Motor neuron (in vitro differentiated cells): ENCODE results near the gene CRACR2B. TPM values are rescaled to one million over a fixed set of nuclear protein-coding genes. Genes with fewer than 3 reads are reported as not detected.

Experiments used
- ATAC-seq, 8 experiments: fragments of 200-7000 bp; cut with Tn5 transposase; replicated peaks in 6 of 8; 2 replicates each; pipeline ENCODE4 v1.8.0; 2021; ENCODE audit warnings: mild to moderate bottlenecking in 8 of 8, moderate library complexity in 8 of 8
- H3K27ac ChIP-seq, 2 donors: fragments of 250-450 bp; sonication (Bioruptor Pico); 2 replicates each; pipeline ENCODE4 v1.9.0; 2021; ENCODE audit warnings: antibody characterized with exemption in 2 of 2, mild to moderate bottlenecking in 2 of 2, moderate library complexity in 1 of 2
- H3K4me1 ChIP-seq, 2 donors: fragments of 250-450 bp; sonication (Bioruptor Pico); replicated peaks in 1 of 2; 2 replicates each; pipeline ENCODE4 v1.6.1; 2021; ENCODE audit warnings: antibody characterized with exemption in 2 of 2, mild to moderate bottlenecking in 2 of 2, moderate library complexity in 1 of 2
- H3K4me3 ChIP-seq, 5 donors: fragments of 250-450 bp; sonication (Bioruptor Pico); 2 replicates each; pipeline ENCODE4 v1.9.0; 2021; ENCODE audit warnings: antibody characterized with exemption in 5 of 5, mild to moderate bottlenecking in 5 of 5, moderate library complexity in 4 of 5
- WGBS, 10 experiments: fragments of 450-650 bp; shearing (Covaris generic); methylation state at CpG; one replicate each; pipeline ENCODE4 v1.0.0; 2022; 5-methylcytosine and 5-hydroxymethylcytosine counted together
- in situ Hi-C, 9 experiments: fragments of 400-800 bp; cut with MboI; loops; one replicate each; pipeline ENCODE4 v1.15.0; 2021; ENCODE audit warnings: low sequenced_read_pairs in 9 of 9, low pct_unique_long_range_greater_than_20kb in 2 of 9; ENCODE audit not compliant: unreplicated experiment in 9 of 9
- total RNA-seq, 8 experiments: library from RNA; unstranded; fragments of 300-600 nt; gene quantifications; 2 replicates each; pipeline versions ENCODE4 v1.2.3 to v1.2.4, GENCODE V29; 2022

Gene CRACR2B
- 10 to 100 TPM in 2 of 8 experiments, 1 to 10 TPM in 6; 3.7 to 15.5 (median 4.8) TPM for total RNA-seq

DNA sequence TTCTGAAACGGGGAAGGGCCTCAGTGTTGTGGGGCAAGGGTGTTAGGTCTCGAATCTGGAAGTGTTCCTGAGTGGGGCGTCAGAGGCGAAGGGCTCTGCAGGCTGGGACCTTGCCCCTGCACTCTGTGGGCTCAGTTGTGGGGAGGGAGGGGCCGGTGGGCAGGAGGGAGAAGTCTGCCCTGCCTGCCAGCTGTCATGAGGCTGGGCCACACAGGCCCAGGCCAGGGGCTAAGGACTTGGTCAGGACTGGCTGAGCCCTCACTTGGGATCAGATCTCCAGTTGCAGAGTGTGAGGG lies at the start of gene CRACR2B:
CRACR2B (plus strand) TSS at position 23 of the 296 bp plus-strand sequence. CDS start 689 bp downstream, outside the sequence.
- peaks cover 58 to 60% of the 10 kb centered on the region in 2 donors for H3K4me1 ChIP-seq
- WGBS, 10 experiments = no CpG with 5 or more reads among the region's 5 CpGs

GRCh38 chr11:778976-779954 lies 48.5 kb upstream of the CRACR2B start:
- WGBS, 10 experiments = 95 to 100% (median 98%) methylated on average over 2 to 8 of the region's 23 CpGs; no CpG with 5 or more reads in 6 of the 10 experiments
- H3K27ac ChIP-seq = no peak overlapping the region
- no peak for ATAC-seq
- in situ Hi-C loops = no loop called here
- H3K4me3 ChIP-seq = no peak overlapping the region
- H3K4me1 ChIP-seq = peaks cover 23 to 24% of the 10 kb centered on the region in 2 donors

More for the DNA sequence above, at the start of gene CRACR2B:
- in situ Hi-C loops = no loop called here
- peak within 1 kb of the TSS; percentile 12 to 38 (median 32) for H3K4me3 ChIP-seq
- peak within 1 kb of the TSS; percentile 71 to 76 for H3K27ac ChIP-seq
- ATAC-seq = no peak

DNA sequence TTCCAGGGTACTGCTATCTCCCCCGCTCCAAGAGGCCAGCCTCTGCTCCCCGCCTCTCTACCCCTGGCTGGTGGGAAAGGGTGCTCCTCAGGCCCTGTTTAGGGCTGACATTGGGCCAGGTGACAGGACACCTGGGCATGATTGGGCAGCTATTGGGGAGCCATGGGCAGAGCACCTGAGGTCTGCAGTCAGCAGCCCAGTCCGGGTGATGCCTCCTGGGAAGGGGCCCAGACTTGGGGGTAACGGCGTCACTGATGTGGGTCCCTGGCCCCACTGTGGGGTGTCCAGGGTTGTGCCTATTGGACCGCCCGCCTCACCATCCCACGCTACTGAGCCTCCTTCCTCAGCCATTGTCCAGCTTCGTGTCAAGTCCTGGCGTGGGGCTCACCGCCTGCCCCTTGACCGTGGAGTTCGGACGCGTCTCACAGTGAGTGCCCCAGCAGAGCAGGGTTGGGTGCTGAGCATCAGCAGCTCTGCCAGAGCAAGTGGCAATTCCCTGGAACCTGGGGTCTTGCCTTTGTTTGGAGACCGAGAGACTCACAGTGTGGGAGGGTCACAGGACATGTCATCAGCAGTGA lies 47.7 kb upstream of the CRACR2B start:
- Histone ChIP-seq H3K27ac (no peak overlapping the region), H3K4me3 (no peak overlapping the region), H3K4me1 (peaks cover 23 to 24% of the 10 kb centered on the region in 2 donors)
- in situ Hi-C loops = no loop called here
- no peak for ATAC-seq
- 80 to 100% (median 95%) methylated on average over 1 to 4 of the region's 16 CpGs; no CpG with 5 or more reads in 7 of the 10 experiments for WGBS, 10 experiments

- Histone ChIP-seq H3K4me3 (no peak overlapping the region), H3K27ac (no peak overlapping the region), H3K4me1 (peaks cover 12% of the 10 kb centered on the region in 2 donors)
- no peak for ATAC-seq
- 0 to 100% (median 63%) methylated on average over 1 to 8 of the region's 36 CpGs; no CpG with 5 or more reads in 3 of the 10 experiments for WGBS, 10 experiments
- in situ Hi-C loops = no loop called here
Observed at GRCh38 chr11:782264-783174, 45.2 kb upstream of the CRACR2B start.

DNA sequence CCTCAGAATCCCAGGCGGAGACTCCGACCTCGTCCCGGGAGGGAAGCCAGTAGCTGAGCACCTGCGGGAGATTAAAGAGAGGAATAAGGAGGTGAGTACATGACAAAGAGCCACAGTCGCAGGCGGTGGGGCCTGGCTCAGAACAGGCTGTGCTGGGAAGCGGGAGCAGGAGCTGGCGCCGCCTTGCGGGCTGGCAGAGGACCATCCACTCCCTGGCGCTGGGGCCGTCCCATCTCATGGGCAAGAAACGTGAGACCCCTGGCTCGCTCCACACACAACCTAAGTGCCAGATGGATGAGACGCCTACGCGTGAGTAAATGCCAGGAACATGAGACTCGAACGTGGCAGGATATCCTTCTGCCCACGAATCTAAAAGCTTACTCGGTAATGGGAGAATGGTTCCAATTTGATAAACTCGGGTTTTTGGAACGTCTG lies 44.1 kb upstream of the CRACR2B start:
- WGBS, 10 experiments = 0 to 47% (median 3%) methylated on average over 1 to 10 of the region's 24 CpGs; no CpG with 5 or more reads in 2 of the 10 experiments
- peaks cover 9 to 11% of the 10 kb centered on the region in 2 donors for H3K4me1 ChIP-seq
- in situ Hi-C loops = no loop called here
- peak; percentile 86 to 97 (median 90) for ATAC-seq
- no peak overlapping the region for H3K4me3 ChIP-seq
- H3K27ac ChIP-seq = no peak overlapping the region

DNA sequence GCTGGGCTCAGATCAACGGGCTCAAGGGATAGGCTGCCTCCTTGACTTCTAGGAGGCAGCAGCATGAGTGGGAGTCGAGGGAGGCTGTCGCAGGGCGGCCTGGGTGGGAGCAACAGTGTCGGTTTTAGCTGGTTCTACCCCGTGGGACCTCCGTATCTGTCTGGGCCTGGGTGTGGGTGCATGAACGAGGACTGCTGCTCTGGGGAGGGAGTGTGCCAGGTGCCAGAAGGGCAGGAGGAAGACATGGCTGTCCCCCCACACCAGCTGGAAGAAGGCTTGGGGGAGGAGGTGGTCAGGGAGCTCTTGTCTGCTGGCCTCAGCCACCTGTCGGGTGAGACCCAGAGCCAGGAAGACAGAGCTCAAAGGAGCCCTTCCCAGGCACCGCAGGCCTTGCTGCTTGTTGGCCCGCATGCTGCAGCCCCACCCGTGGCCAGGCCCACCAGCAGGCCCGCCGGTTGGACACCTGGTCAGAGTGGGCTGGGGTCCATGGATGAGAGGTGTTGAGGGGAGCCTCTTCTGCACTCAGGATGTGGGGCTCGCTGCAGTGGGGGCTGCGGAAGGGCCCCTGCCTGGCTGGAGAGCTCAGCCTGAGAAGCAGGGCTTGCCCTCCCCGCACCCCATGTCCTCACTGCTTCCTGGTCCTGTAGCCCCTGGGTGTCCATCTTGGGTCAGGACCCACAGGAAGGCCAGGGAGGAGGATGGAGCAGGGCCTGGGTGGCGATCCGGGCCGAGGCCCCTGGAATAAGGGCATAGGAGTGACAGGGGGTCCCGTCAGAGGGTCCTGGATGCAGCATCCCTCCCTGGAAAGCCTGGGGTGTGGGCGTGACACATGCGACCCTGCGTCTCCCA lies 41.3 kb upstream of the CRACR2B start:
- Histone ChIP-seq H3K27ac (no peak overlapping the region), H3K4me1 (peaks cover 18 to 36% of the 10 kb centered on the region in 2 donors), H3K4me3 (no peak overlapping the region)
- WGBS, 10 experiments = 68 to 100% (median 80%) methylated on average over 1 to 5 of the region's 24 CpGs; no CpG with 5 or more reads in 5 of the 10 experiments
- in situ Hi-C loops = no loop called here
- no peak for ATAC-seq

- in situ Hi-C loops = no loop called here
- 42 to 100% methylated on average over 1 to 2 of the region's 24 CpGs; no CpG with 5 or more reads in 8 of the 10 experiments for WGBS, 10 experiments
- H3K27ac ChIP-seq = no peak overlapping the region
- ATAC-seq = no peak
- H3K4me3 ChIP-seq = no peak overlapping the region
- H3K4me1 ChIP-seq = peaks cover 18 to 36% of the 10 kb centered on the region in 2 donors
Observed at GRCh38 chr11:787084-787675, 40.5 kb upstream of the CRACR2B start.

DNA sequence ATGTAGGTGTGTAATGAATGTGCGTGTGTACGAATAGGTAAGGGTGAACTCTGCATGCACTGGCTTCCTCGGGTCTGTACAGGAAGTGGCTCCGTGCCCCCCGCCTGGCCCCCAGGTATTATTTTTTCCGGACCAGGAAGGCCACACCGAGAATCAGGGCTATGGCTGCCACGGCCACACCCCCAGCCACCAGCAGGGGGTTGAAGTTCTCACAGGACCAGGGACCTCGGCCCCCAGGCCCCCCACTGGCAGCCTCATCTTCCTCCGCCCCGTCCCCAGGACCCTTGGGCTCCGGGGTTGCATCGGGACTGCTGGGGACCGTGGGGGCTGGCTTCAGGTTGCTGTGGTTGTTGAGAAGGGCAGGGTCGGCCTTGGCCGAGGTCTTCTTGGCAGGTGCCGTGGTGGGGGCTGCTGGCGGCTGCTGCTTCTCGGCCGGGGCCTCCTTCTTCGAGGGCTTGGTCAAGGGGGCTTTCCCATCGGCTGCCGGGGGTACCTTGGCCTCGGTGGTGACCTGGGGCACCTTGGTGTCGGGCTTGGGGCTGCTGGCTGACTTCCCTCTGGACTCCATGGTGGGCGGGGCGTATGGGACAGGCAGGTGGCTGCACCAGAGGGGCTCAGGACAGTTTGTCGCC lies 39.6 kb upstream of the CRACR2B start:
- ATAC-seq = no peak
- in situ Hi-C loops = no loop called here
- Histone ChIP-seq H3K4me1 (peaks cover 14 to 33% of the 10 kb centered on the region in 2 donors), H3K27ac (peak overlapping the region in 1 of 2 donors; percentile 80), H3K4me3 (no peak overlapping the region)
- WGBS, 10 experiments = 67% methylated on average over 1 of the region's 28 CpGs; no CpG with 5 or more reads in 9 of the 10 experiments

GRCh38 chr11:788953-789940 lies 38.5 kb upstream of the CRACR2B start:
- 5 to 67% (median 29%) methylated on average over 1 to 4 of the region's 31 CpGs; no CpG with 5 or more reads in 6 of the 10 experiments for WGBS, 10 experiments
- in situ Hi-C loops = no loop called here
- H3K4me3 ChIP-seq = peak overlapping the region; percentile 35 to 58 (median 49)

GRCh38 chr11:789943-790342 lies 37.8 kb upstream of the CRACR2B start, which contains the start of gene CEND1:
Gene CEND1, minus strand, starts transcription at chr11:790090. Its CDS starts 1,514 bp downstream, at chr11:788576.
- Histone ChIP-seq H3K4me3 (peak within 1 kb of the TSS; percentile 35 to 58 (median 49)), H3K27ac (peak within 1 kb of the TSS; percentile 68 to 80), H3K4me1 (peaks cover 15 to 33% of the 10 kb centered on the region in 2 donors)
- ATAC-seq = peak; percentile 6 to 60 (median 42)
- in situ Hi-C loops = no loop called here
- WGBS, 10 experiments = 50% methylated on average over 2 of the region's 44 CpGs; no CpG with 5 or more reads in 9 of the 10 experiments

More at GRCh38 chr11:788953-789940, 38.5 kb upstream of the CRACR2B start:
- peaks cover 11 to 29% of the 10 kb centered on the region in 2 donors for H3K4me1 ChIP-seq
- H3K27ac ChIP-seq = peak overlapping the region; percentile 68 to 80
- ATAC-seq = peak in 7 of 8 experiments; percentile 1 to 9 (median 4)
